C4-2B (cell line): Measurements from ENCODE around the gene PAQR5.
"Not testable (repeated sequence)": the region's sequence is repeated elsewhere in the genome, so short reads cannot be mapped to it uniquely, and the experiment has no call there.

Experiments
- H3K27ac ChIP-seq: fragments of 450-650 bp; 2 replicates; pipeline ENCODE4 v1.5.1; 2017
- CTCF ChIP-seq: fragments of 450-650 bp; conservative IDR thresholded peaks from 2 replicates; pipeline ENCODE4 v1.5.1; 2017; ENCODE audit warnings: mild to moderate bottlenecking
- ZFX ChIP-seq: fragments of 450-650 bp; IDR thresholded peaks from 2 replicates; pipeline ENCODE4 v1.6.1; 2017

The PAQR5 gene

DNA sequence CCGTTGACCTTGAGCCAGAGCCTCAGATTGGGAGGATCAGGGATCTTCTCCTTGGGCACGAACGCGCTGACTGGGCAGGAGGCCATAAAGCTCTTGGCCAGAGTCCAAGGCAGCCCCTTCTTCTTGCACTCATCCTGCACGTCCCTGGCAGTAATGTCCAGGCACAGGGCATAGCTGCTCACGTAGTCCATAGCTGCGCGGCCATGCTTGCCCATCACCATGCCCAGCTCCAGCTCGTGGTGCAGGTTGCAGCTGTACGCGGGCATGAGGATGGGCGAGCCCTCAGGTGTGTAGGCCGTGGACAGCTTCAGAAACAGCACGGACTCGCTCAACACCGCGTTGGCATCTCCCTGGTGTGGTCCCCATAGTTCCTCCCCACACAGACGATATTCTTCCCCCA, 136.0 kb downstream of the PAQR5 start:
- TF ChIP-seq ZFX (no peak), CTCF (no peak)
- no peak overlapping the region for H3K27ac ChIP-seq

DNA sequence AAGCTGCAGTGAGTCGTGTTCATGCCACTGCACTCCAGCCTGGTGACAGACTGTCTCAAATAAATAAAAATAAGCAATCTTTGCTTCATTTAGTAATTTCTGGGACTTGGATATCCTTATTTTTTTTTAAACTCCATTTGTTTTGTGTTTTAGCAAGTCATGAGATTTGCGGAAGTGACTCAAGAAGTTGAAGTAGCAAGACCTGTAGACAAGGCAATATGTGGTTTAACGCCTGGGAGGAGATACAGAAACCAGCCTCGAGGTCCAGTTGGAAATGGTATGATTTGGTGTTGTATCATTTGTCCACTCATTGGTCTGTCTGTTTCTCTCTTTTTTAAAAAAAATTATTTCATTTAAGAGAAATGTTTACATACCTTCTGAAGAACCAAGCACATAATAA, 137.3 kb downstream of the PAQR5 start:
- TF ChIP-seq ZFX: no peak
- no peak for TF ChIP-seq CTCF
- H3K27ac ChIP-seq: no peak overlapping the region

DNA sequence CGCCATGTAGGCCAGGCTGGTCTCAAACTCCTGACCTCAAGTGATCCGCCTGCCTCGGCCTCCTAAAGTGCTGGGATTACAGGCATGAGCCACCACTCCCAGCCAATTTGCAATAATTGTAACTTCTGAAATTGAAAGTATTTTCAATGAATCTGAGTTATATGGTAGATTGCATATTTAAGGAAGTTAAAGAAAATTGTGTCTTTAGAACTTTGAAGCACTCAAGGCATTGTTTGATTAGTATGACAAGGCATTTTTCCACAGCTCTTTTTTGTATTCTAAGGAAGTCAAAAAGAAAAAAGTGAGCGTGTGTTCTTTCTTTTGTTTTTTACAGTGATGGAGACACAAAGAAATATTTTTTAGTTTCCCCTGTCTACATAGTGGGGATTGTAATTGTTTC, 138.2 kb downstream of the PAQR5 start:
- TF ChIP-seq CTCF (no peak), ZFX (no peak)
- no peak overlapping the region for H3K27ac ChIP-seq

DNA sequence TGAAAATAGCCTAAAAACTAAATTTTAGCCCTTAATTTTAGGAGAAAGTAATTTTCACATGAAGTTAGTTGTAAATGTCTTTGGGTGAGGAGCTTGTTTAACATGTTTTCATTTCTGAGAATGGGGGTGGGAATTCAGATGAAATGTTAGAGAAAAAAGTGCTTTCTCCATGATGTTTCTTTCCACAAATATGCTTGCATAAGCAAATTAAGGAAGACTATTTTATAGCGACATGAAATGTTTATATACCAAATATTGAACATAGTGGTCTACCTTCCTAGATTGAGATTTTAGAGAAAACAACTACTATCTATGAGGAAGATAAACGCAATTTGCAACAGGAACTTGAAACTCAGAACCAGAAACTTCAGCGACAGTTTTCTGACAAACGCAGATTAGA, 140.9 kb downstream of the PAQR5 start:
- TF ChIP-seq CTCF (no peak), ZFX (no peak)
- no peak overlapping the region for H3K27ac ChIP-seq

DNA sequence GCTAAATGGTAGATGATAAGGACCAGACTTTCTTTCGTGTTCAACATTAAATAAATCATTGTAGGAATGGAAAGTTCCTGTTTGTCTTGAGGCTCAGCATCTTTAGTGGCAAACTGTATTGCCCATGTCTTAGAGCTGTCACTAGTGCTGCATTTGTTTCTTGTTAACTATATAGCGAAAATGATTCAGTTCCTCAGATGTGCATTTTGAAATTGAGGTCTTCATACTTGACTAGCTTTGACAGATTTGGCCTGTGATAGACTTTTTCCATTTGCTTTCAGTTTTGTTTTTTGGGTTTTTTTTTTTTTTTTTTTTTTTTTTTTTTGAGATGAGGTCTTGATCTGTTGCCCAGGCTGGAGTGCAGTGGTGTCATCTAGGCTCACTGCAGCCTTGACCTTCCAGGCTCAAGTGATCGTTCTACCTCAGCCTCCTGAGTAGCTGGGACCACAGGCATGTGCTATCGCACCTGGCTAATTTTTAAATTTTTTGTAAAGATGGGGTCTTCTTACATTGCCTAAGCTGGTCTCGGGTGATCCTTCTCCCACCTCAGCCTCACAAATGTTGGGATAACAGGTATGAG, 144.4 kb downstream of the PAQR5 start:
- no peak overlapping the region for H3K27ac ChIP-seq

DNA sequence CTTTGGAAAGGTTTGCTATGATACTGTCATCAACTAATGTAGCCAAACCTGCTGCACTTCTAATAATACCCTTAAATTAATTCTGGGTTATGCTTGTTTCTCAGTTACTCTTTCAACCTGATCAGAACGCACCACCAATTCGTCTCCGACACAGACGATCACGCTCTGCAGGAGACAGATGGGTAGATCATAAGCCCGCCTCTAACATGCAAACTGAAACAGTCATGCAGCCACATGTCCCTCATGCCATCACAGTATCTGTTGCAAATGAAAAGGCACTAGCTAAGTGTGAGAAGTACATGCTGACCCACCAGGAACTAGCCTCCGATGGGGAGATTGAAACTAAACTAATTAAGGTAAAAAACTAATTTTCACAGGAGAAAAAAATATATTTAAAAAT, 146.0 kb downstream of the PAQR5 start:
- TF ChIP-seq CTCF (no peak), ZFX (no peak)

More for the DNA sequence above, 144.4 kb downstream of the PAQR5 start:
- TF ChIP-seq CTCF: no peak

GRCh38 chr15:69446953-69447352, 148.2 kb downstream of the PAQR5 start:
- TF ChIP-seq CTCF: no peak
- TF ChIP-seq ZFX: no peak
- no peak overlapping the region for H3K27ac ChIP-seq

More for the DNA sequence above, 146.0 kb downstream of the PAQR5 start:
- no peak overlapping the region for H3K27ac ChIP-seq

DNA sequence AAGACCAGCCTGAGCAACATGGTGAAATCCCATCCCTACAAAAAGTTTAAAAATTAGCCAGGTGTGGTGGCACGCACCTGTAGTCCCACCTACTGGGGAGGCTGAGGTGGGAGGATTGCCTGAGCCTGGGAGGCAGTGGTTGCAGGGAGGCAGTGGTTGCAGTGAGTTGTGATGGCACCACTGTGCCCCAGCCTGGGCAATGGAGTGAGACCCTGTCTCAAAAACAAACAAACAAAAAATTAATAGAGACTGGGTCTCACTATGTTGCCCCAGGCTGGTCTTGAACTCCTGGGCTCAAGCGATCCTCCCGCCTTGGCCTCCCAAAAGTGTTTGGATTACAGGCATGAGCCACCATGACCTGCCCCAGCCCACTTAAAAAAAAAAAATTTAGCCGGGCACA, 151.5 kb downstream of the PAQR5 start:
- H3K27ac ChIP-seq: not testable (repeated sequence)
